ENCODE measurements around the gene KCTD21.

KCTD21 gene

DNA sequence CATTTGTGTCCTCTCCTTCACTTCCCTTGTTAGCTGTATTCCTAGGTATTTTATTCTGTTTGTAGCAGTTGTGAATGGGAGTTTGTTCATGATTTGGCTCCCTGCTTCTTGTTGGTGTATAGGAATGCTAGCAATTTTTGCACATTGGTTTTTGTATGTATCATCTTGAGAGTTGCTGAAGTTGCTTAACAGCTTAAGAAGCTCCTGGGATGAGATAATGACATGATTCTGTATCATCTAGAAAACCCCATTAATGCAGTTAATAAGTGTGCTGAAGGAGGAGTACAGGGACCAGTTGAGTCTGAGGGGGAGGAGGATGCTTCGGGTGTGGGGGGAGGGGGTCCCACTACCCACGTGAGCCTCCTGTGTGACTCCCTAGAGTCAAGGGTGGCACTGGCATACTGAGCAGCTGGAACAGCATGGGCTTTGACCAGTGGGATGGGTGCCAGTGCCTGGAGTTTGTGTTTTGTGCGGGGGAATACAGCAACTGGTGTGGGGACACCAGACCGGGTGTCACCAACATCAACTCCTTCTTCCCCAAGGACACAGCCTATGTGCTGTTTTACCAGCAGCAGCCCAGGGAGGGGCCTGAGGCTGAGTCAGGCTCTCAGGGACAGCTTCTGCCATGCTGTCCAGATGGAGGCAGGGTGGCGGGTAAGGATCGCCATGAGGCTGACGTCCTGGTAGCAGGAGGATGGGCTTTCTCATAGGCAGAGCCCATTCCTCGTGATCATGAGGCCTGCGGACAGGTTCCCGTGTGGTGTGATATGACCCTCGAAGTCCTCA is 24.4 kb upstream of the KCTD21 start:
- TF ChIP-seq, protein P1, sequence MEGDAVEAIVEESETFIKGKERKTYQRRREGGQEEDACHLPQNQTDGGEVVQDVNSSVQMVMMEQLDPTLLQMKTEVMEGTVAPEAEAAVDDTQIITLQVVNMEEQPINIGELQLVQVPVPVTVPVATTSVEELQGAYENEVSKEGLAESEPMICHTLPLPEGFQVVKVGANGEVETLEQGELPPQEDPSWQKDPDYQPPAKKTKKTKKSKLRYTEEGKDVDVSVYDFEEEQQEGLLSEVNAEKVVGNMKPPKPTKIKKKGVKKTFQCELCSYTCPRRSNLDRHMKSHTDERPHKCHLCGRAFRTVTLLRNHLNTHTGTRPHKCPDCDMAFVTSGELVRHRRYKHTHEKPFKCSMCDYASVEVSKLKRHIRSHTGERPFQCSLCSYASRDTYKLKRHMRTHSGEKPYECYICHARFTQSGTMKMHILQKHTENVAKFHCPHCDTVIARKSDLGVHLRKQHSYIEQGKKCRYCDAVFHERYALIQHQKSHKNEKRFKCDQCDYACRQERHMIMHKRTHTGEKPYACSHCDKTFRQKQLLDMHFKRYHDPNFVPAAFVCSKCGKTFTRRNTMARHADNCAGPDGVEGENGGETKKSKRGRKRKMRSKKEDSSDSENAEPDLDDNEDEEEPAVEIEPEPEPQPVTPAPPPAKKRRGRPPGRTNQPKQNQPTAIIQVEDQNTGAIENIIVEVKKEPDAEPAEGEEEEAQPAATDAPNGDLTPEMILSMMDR (IDR thresholded peaks at IDR 0.05; ENCODE audit: control insufficient read depth, insufficient read depth, low read depth, low read length, missing control alignments): no peak
- no peak overlapping the region for H3K4me3 ChIP-seq (ENCODE audit: control insufficient read depth, low read depth, low read length)
- DNase-seq (ENCODE audit: low read depth): no peak

GRCh38 chr11:78211565-78211964 is 23.1 kb upstream of the KCTD21 start:
- TF ChIP-seq, protein P1 (IDR thresholded peaks at IDR 0.05; ENCODE audit: control insufficient read depth, insufficient read depth, low read depth, low read length, missing control alignments): no peak
- no peak overlapping the region for H3K4me3 ChIP-seq (ENCODE audit: control insufficient read depth, low read depth, low read length)
- no peak for DNase-seq (ENCODE audit: low read depth)

DNA sequence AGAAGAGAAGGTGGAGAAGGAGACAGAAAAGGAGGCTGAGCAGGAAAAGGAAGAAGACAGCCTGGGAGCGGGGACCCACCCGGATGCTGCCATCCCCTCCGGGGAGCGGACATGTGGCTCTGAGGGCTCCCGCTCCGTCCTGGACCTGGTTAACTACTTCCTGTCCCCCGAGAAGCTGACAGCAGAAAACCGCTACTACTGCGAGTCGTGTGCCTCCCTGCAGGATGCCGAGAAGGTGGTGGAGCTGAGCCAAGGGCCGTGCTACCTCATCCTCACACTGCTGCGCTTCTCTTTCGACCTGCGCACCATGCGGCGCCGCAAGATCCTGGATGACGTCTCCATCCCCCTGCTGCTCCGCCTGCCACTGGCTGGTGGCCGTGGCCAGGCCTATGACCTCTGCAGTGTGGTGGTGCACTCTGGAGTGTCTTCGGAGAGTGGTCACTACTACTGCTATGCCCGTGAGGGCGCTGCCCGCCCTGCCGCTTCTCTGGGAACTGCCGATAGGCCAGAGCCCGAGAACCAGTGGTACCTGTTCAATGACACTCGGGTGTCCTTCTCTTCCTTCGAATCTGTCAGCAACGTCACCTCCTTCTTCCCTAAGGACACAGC is 21.7 kb upstream of the KCTD21 start:
- no peak for DNase-seq (ENCODE audit: low read depth)
- no peak overlapping the region for H3K4me3 ChIP-seq (ENCODE audit: control insufficient read depth, low read depth, low read length)
- TF ChIP-seq, protein P1 (IDR thresholded peaks at IDR 0.05; ENCODE audit: control insufficient read depth, insufficient read depth, low read depth, low read length, missing control alignments): no peak

- TF ChIP-seq, protein P1 (IDR thresholded peaks at IDR 0.05; ENCODE audit: control insufficient read depth, insufficient read depth, low read depth, low read length, missing control alignments): no peak
- no peak for DNase-seq (ENCODE audit: low read depth)
- no peak overlapping the region for H3K4me3 ChIP-seq (ENCODE audit: control insufficient read depth, low read depth, low read length)
These were observed 21.1 kb upstream of the KCTD21 start for GRCh38 chr11:78209478-78209877.

DNA sequence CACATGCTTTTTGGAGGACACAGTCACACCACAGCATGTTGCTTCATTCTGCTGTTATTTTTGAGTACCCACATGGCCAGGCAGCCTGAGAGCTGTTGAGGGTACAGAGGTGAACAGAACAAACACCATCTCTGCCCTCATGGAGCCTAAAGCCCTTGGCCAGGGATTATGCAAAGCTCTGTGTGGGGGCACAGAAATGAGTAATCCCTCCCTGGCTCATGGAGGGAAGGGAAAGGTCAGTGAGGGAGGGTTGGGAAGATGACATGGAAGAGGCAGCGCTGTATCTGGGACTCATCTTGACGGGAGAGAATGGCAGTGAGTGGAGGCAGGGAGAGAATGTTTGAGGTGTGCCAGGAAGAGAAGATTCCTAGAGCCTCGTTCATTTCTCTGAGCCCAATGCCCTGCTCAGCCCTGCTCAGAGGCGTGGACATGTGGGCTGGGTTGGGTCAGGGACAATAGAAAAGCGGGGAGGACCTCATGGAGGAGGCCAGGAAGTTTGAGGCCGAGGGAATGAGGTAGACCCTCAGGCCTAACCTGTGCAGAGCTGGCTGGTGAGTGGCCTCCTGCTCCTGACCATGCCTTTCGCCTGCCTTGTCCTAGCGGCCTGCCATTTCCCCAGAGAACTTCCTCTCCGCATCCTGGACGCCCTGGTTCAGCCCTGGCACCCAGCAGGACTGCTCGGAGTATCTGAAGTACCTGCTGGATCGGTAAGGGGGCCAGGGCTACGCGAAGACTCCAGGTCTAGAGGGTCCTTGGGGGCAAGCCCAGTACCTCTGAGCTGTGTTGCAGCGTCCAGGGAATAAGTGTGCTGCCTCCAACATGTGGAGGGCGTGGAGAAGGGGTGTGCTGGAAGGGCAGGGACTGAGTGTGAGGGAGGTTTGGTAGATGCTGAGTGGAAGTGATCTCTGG is 20.1 kb upstream of the KCTD21 start:
- TF ChIP-seq, protein P1 (IDR thresholded peaks at IDR 0.05; ENCODE audit: control insufficient read depth, insufficient read depth, low read depth, low read length, missing control alignments): no peak
- no peak overlapping the region for H3K4me3 ChIP-seq (ENCODE audit: control insufficient read depth, low read depth, low read length)
- DNase-seq (ENCODE audit: low read depth): no peak

DNA sequence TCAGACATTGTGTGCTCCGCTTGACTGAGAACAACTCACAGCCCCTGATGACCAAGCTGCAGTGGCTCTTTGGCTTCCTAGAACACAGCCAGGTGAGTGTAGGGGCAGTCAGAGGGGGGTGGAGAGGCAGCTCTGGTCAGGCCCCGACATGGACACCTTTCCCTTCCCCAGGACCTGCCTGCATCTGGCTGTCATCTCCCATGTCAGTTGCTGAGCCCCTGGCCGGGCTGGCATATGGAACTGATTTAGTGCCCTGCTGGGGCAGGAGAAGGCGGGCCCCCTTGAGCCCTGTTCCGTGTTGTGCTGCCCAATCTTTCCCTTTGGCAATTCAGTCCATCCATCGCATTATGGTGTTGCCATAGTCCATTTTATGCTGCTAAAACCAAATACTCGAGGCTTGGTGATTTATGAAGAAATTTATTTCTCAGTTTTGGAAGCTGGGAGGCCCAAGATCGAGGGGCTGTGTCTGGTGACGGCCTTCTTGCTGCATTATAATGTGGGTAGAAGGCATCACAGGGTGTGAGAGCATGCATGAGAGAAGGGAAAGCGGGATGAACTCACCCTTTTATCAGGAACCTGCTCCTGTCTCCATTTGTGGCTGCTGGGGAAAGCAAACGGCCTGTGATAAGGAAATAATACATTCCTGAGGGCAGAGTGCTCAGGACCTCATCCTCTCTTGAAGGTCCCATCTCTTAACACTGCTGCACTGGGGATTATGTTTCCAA is 19.3 kb upstream of the KCTD21 start:
- DNase-seq (ENCODE audit: low read depth): no peak
- TF ChIP-seq, protein P1 (IDR thresholded peaks at IDR 0.05; ENCODE audit: control insufficient read depth, insufficient read depth, low read depth, low read length, missing control alignments): no peak
- no peak overlapping the region for H3K4me3 ChIP-seq (ENCODE audit: control insufficient read depth, low read depth, low read length)

Measured in AG09309 (cell line).